ENCODE results near the gene MYOF. TPM values are rescaled to one million over a fixed set of nuclear protein-coding genes. Genes with fewer than 3 reads are reported as not detected.

MYOF gene, protein sequence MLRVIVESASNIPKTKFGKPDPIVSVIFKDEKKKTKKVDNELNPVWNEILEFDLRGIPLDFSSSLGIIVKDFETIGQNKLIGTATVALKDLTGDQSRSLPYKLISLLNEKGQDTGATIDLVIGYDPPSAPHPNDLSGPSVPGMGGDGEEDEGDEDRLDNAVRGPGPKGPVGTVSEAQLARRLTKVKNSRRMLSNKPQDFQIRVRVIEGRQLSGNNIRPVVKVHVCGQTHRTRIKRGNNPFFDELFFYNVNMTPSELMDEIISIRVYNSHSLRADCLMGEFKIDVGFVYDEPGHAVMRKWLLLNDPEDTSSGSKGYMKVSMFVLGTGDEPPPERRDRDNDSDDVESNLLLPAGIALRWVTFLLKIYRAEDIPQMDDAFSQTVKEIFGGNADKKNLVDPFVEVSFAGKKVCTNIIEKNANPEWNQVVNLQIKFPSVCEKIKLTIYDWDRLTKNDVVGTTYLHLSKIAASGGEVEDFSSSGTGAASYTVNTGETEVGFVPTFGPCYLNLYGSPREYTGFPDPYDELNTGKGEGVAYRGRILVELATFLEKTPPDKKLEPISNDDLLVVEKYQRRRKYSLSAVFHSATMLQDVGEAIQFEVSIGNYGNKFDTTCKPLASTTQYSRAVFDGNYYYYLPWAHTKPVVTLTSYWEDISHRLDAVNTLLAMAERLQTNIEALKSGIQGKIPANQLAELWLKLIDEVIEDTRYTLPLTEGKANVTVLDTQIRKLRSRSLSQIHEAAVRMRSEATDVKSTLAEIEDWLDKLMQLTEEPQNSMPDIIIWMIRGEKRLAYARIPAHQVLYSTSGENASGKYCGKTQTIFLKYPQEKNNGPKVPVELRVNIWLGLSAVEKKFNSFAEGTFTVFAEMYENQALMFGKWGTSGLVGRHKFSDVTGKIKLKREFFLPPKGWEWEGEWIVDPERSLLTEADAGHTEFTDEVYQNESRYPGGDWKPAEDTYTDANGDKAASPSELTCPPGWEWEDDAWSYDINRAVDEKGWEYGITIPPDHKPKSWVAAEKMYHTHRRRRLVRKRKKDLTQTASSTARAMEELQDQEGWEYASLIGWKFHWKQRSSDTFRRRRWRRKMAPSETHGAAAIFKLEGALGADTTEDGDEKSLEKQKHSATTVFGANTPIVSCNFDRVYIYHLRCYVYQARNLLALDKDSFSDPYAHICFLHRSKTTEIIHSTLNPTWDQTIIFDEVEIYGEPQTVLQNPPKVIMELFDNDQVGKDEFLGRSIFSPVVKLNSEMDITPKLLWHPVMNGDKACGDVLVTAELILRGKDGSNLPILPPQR (N-terminal part only)
- total RNA-seq: 141 and 142 TPM in 2 replicates

DNA sequence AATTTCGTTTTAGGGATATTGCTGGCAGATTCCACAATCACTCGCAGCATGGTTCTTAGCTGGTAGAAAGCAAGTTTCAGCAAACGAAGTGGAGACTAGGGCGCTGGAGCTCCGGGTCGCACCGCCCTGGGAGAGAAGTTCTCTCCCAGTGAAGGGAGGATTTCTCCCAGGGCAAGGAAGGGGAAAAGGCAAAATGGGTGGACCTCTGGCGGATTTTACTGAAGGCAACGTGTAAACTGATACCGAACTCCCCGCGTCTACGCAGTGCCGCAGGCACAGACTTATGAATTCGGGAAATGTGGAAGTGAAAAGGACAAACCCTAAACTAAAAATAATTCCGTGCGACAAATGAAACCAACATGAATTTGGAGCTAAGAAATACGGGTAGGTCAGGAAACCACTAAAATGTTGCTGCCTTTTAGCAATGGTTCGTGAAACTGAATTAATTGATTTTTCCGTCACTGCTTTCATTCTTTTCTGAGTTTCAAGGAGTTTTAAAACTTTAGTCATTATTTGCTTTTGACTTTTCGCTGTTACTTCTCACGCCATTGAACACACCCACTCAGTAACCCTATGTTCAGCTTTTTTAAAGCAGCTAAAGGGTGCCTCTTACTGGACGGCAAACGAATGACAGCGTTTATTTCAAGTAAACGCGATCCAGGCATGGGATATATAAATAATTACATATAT lies at the start of gene MYOF:
Gene MYOF (minus strand): TSS at position 190 of the 690 bp plus-strand sequence. CDS start 140 bp downstream, at position 50.
- Histone ChIP-seq H3K4me3 (ENCODE audit: low read depth, low read length) (peak within 1 kb of the TSS; percentile 76), H3K36me3 (ENCODE audit: control insufficient read depth, insufficient read depth, low read length) (no peaks in the 10 kb centered on the region), H3K27me3 (ENCODE audit: control insufficient read depth, insufficient read depth, low read length) (no peaks in the 10 kb centered on the region)
- TF ChIP-seq, protein P1, sequence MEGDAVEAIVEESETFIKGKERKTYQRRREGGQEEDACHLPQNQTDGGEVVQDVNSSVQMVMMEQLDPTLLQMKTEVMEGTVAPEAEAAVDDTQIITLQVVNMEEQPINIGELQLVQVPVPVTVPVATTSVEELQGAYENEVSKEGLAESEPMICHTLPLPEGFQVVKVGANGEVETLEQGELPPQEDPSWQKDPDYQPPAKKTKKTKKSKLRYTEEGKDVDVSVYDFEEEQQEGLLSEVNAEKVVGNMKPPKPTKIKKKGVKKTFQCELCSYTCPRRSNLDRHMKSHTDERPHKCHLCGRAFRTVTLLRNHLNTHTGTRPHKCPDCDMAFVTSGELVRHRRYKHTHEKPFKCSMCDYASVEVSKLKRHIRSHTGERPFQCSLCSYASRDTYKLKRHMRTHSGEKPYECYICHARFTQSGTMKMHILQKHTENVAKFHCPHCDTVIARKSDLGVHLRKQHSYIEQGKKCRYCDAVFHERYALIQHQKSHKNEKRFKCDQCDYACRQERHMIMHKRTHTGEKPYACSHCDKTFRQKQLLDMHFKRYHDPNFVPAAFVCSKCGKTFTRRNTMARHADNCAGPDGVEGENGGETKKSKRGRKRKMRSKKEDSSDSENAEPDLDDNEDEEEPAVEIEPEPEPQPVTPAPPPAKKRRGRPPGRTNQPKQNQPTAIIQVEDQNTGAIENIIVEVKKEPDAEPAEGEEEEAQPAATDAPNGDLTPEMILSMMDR (IDR thresholded peaks at IDR 0.05; ENCODE audit: insufficient read depth, low read length, poor library complexity, severe bottlenecking): peak; percentile 59
- DNase-seq (ENCODE audit: low read depth): no peak

DNA sequence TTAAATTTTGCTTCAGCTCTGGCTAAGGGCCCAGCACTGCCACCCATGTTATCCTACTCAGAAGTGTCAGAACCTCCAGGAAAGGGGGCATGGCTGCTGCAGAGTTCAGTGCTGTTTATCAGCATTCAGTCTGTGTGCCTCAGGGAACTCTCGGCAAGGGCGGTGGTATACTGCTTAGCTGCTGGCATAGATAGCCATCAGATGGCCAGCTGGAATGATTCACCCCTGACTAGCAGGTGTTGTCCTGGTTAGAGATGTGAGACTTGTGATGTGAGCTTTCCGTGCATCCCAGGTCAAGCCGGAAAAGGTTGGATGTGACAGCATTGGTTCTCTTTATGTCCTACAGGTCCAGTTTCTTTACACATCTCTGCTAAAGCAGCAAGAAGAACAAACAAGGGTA lies 36.4 kb upstream of the MYOF start:
- TF ChIP-seq, protein P1 (IDR thresholded peaks at IDR 0.05; ENCODE audit: insufficient read depth, low read length, poor library complexity, severe bottlenecking): no peak
- DNase-seq (ENCODE audit: low read depth): no peak
- Histone ChIP-seq H3K27me3 (ENCODE audit: control insufficient read depth, insufficient read depth, low read length) (no peaks in the 10 kb centered on the region), H3K36me3 (ENCODE audit: control insufficient read depth, insufficient read depth, low read length) (no peaks in the 10 kb centered on the region), H3K4me3 (ENCODE audit: low read depth, low read length) (no peak overlapping the region)

DNA sequence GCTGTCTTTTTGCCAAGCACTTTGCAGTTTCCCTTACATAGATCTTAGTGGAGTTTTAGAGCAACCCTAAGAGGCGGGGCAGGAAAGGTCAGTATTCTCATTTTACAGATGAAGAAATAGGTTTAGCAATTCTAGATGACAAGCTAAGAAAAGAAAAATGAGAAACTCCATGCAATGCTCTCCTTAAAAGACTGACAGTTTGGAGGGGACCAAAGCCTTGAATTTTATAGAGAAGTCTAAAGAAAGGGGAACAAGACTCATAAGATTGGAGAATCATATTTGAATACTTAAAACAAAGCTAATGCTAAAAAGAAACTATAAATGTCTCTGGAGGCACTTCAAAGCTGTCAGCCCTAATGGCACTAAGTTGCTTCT lies 33.9 kb upstream of the MYOF start:
- TF ChIP-seq, protein P1 (IDR thresholded peaks at IDR 0.05; ENCODE audit: insufficient read depth, low read length, poor library complexity, severe bottlenecking): no peak
- Histone ChIP-seq H3K36me3 (ENCODE audit: control insufficient read depth, insufficient read depth, low read length) (no peaks in the 10 kb centered on the region), H3K27me3 (ENCODE audit: control insufficient read depth, insufficient read depth, low read length) (no peaks in the 10 kb centered on the region), H3K4me3 (ENCODE audit: low read depth, low read length) (no peak overlapping the region)
- DNase-seq (ENCODE audit: low read depth): no peak

DNA sequence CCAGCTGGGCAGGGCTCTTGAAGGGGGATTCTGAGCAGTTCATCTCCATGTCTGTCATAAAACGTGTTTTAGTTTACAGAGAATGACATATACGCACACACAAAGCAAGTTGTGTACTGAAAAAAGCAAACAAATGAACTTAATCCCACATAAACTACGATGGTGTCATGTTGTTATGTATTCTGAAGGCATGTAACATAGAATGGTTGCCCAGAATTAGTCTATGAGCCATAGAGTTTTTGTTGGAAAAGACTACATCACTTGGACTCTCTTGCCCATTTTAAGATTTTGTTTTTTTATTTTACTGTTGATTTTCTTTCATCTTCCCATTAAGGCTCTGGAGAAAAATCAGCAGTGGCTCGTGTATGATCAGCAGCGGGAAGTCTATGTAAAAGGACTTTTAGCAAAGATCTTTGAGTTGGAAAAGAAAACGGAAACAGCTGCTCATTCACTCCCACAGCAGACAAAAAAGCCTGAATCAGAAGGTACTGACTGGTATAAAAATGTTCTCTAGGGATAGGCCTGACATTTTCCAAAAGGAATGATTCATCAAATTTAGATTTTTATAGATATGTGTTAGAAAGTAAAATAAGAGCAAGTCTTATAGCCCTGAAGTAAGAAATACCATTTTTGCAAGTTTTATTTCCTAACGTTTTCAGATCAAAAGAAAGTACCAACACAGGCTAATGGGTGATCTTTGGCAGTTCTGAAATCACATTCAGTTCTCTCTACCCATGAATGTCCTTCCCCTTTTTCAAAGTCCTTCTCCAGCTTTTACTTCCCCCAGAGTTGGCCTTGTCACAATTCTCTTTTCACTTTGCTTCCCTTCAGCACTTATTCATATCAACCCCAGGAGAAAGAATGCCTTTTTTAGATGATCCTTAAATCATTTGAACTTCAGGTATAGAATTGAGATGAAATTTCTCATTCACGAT lies 33.2 kb upstream of the MYOF start:
- TF ChIP-seq, protein P1 (IDR thresholded peaks at IDR 0.05; ENCODE audit: insufficient read depth, low read length, poor library complexity, severe bottlenecking): no peak
- Histone ChIP-seq H3K36me3 (ENCODE audit: control insufficient read depth, insufficient read depth, low read length) (no peaks in the 10 kb centered on the region), H3K4me3 (ENCODE audit: low read depth, low read length) (no peak overlapping the region), H3K27me3 (ENCODE audit: control insufficient read depth, insufficient read depth, low read length) (no peaks in the 10 kb centered on the region)
- no peak for DNase-seq (ENCODE audit: low read depth)

Data from kidney epithelial cell (primary cell).